Rectal smooth muscle tissue (tissue), 1 donor: Measurements from ENCODE around the gene CDK5RAP2.
"Not testable (repeated sequence)": the region's sequence is repeated elsewhere in the genome, so short reads cannot be mapped to it uniquely, and the experiment has no call there.

Experiments used
- H3K27ac ChIP-seq: one replicate; pipeline ENCODE4 v1.7.0; 2013; ENCODE audit warnings: low read depth, low read length, inconsistent platforms
- H3K27me3 ChIP-seq: one replicate; pipeline ENCODE4 v1.7.0; 2013; ENCODE audit warnings: low read length; ENCODE audit not compliant: control insufficient read depth, insufficient read depth
- H3K36me3 ChIP-seq: one replicate; pipeline ENCODE4 v1.7.0; 2013; ENCODE audit warnings: low read length; ENCODE audit not compliant: control insufficient read depth, insufficient read depth
- H3K4me1 ChIP-seq: one replicate; pipeline ENCODE4 v1.7.0; 2013; ENCODE audit warnings: low read length; ENCODE audit not compliant: control insufficient read depth, insufficient read depth
- H3K4me3 ChIP-seq: one replicate; pipeline ENCODE4 v1.7.0; 2013; ENCODE audit warnings: low read length
- H3K9ac ChIP-seq: one replicate; pipeline ENCODE4 v1.7.0; 2013; ENCODE audit warnings: low read length

Gene CDK5RAP2

GRCh38 chr9:120580051-120580896 is at the start of gene CDK5RAP2:
Gene CDK5RAP2 (minus strand): TSS chr9:120580167. CDS start chr9:120579978, 189 bp downstream.
- H3K36me3 ChIP-seq = no peaks in the 10 kb centered on the region
- peak within 1 kb of the TSS; percentile 83 for H3K4me3 ChIP-seq
- peaks cover 10% of the 10 kb centered on the region for H3K4me1 ChIP-seq
- H3K27me3 ChIP-seq = no peaks in the 10 kb centered on the region
- peak within 1 kb of the TSS; percentile 75 for H3K27ac ChIP-seq
- H3K9ac ChIP-seq = peak within 1 kb of the TSS; percentile 25

DNA sequence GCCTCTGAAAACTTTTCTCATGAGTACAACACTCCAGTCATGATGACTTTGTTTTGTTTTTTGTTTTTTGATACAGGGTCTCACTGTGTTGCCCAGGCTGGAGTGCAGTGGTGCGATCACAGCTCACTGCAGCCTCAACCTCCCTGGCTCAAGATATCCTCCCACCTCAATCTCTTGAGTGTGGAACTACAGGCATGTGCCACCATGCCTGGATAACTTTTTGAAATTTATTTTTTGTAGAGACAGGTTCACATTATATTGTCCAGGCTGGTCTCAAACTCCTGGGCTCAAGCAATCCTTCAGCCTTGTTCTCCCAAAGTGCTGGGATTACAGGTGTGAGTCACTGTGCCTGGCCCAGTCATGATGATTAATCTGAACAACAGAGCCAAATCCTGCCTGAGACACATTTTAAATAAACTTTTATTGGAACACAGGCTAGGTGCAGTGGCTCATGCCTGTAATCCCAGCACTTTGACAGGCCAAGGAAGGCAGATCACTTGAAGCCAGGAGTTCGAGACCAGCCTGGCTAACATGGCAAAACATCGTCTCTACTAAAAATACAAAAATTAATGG is 49.0 kb upstream of the CDK5RAP2 start:
- not testable (repeated sequence) for H3K9ac ChIP-seq, H3K36me3 ChIP-seq, H3K4me3 ChIP-seq, H3K27ac ChIP-seq, H3K4me1 ChIP-seq, H3K27me3 ChIP-seq

DNA sequence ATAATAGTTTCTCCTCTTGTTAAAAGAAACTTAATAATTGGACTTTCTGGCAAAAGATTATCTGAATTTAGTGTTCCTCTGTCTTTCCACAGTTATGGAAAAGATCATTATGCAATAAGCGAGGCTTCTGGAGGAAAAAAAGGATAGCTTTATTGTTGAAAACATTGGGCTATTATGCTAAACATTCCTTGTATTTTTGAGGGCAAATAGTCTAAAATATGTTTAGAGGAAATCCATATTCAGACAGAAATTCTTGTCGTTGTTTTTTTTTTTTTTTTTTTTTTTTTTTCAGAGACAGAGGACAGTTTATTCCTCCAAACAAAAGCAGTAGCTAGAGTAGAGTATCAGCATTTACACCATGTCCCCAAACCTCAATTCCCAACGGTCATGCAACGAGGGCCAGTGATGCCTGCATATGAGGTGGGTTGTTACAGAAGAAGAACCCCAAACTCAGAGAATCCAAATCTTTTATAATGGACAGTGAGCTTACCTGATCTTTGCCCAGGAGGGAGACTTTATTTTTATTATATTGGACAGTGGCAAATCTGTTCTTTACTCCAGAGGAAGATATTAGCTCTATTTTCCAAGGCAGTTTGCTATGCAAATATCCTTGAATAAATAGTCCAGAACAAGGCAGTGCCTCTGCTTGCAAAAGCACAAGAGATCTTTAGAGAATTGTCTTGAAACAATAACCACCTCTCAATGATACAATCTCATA is 48.4 kb upstream of the CDK5RAP2 start:
- Histone ChIP-seq H3K36me3 (no peaks in the 10 kb centered on the region), H3K4me1 (no peaks in the 10 kb centered on the region), H3K27me3 (no peaks in the 10 kb centered on the region), H3K27ac (no peak overlapping the region), H3K4me3 (no peak overlapping the region), H3K9ac (no peak overlapping the region)

- no peaks in the 10 kb centered on the region for H3K36me3 ChIP-seq
- H3K27ac ChIP-seq = no peak overlapping the region
- no peak overlapping the region for H3K9ac ChIP-seq
- H3K27me3 ChIP-seq = no peaks in the 10 kb centered on the region
- H3K4me1 ChIP-seq = no peaks in the 10 kb centered on the region
- no peak overlapping the region for H3K4me3 ChIP-seq
Measured at GRCh38 chr9:120627073-120627472, 47.1 kb upstream of the CDK5RAP2 start.

DNA sequence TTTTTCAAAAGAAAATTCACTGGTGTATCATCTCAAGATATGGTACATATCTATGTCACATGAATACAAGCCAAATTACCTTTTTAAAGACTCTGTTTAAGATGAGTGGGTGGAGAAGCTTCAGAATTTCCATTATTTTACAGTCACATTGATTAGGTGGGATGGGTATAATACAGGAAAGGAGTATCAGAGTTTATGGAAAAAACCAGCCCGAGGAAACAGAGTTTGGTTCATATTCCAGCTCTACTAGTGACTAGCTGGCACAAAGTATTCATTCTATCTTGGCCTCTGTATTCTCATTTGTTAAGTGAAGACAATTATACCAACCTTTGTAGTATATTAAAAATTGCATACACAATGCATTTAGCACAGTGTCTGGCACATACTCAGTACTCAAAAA is 46.5 kb upstream of the CDK5RAP2 start:
- H3K4me1 ChIP-seq = no peaks in the 10 kb centered on the region
- no peaks in the 10 kb centered on the region for H3K36me3 ChIP-seq
- H3K27ac ChIP-seq = no peak overlapping the region
- H3K9ac ChIP-seq = no peak overlapping the region
- H3K27me3 ChIP-seq = no peaks in the 10 kb centered on the region
- H3K4me3 ChIP-seq = no peak overlapping the region

- Histone ChIP-seq H3K9ac (no peak overlapping the region), H3K4me1 (no peaks in the 10 kb centered on the region), H3K36me3 (no peaks in the 10 kb centered on the region), H3K27ac (no peak overlapping the region), H3K4me3 (no peak overlapping the region), H3K27me3 (no peaks in the 10 kb centered on the region)
Measured at GRCh38 chr9:120625222-120625621, 45.3 kb upstream of the CDK5RAP2 start.

GRCh38 chr9:120622790-120623189 is 42.8 kb upstream of the CDK5RAP2 start:
- Histone ChIP-seq H3K36me3 (no peaks in the 10 kb centered on the region), H3K27me3 (no peaks in the 10 kb centered on the region), H3K27ac (no peak overlapping the region), H3K9ac (no peak overlapping the region), H3K4me1 (no peaks in the 10 kb centered on the region), H3K4me3 (no peak overlapping the region)

GRCh38 chr9:120621941-120622340 is 42.0 kb upstream of the CDK5RAP2 start:
- H3K27me3 ChIP-seq = no peaks in the 10 kb centered on the region
- H3K9ac ChIP-seq = no peak overlapping the region
- no peak overlapping the region for H3K27ac ChIP-seq
- no peaks in the 10 kb centered on the region for H3K36me3 ChIP-seq
- no peak overlapping the region for H3K4me3 ChIP-seq
- no peaks in the 10 kb centered on the region for H3K4me1 ChIP-seq

GRCh38 chr9:120619751-120620655 is 40.0 kb upstream of the CDK5RAP2 start:
- Histone ChIP-seq H3K4me1 (no peaks in the 10 kb centered on the region), H3K36me3 (no peaks in the 10 kb centered on the region), H3K27me3 (no peaks in the 10 kb centered on the region), H3K4me3 (no peak overlapping the region), H3K27ac (no peak overlapping the region), H3K9ac (no peak overlapping the region)

DNA sequence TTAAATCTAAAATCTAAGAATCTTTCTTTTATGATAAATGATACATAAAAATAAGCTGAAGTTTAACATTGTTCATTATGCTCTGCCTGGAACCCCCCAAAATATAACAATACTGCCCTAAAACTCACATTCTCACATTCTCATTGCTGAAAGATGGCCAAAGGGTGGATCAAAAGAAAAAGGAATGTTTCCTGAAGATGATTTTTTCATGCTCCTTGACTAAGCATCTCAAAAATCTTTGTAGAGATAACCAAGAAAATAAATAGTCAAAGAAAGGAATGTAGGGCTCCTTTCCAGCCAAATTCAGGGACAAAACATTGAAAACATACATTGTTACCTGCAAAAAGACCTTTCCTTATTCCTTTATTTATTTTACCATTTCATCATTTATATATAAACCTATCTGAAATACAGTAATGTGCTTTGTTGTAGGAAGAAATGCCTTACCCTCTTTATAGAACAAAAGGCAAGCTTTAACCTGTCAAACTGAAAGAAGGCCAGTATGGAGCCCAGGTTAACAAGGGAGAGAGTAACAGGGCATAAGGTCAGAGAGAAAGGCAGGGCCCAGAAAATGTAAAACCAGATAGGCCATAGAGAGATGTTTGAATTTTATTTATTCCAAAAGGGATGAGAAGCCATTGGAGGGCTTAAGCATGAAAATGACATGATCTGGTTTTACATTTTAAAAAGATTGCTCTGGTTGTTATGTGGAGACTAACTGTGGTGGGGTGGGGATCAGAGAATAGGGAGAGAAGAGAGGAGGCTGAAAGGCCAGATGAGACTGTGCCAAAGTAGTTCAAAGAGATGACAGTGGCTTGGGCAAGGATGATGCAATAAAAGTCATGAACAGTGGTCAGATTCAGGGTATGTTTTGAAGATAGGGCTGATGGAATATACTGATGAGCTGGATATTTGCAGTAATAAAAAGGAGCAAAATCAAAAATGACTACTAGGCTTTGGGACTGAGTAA is 37.3 kb upstream of the CDK5RAP2 start:
- no peak overlapping the region for H3K9ac ChIP-seq

GRCh38 chr9:120612218-120612617 is 32.3 kb upstream of the CDK5RAP2 start:
- Histone ChIP-seq H3K4me1 (no peaks in the 10 kb centered on the region), H3K27me3 (no peaks in the 10 kb centered on the region), H3K4me3 (no peak overlapping the region), H3K9ac (no peak overlapping the region), H3K36me3 (peaks cover 3% of the 10 kb centered on the region), H3K27ac (no peak overlapping the region)

More for the DNA sequence above, 37.3 kb upstream of the CDK5RAP2 start:
- no peak overlapping the region for H3K27ac ChIP-seq
- no peak overlapping the region for H3K4me3 ChIP-seq
- no peaks in the 10 kb centered on the region for H3K36me3 ChIP-seq
- H3K27me3 ChIP-seq = no peaks in the 10 kb centered on the region
- H3K4me1 ChIP-seq = no peaks in the 10 kb centered on the region
